Parathyroid adenoma (tissue), 2 donors: Measurements from ENCODE around the gene MRPL2.

Experiments used
- H2AFZ ChIP-seq: fragments of 300-600 bp; sonication (generic); one replicate; pipeline ENCODE4 v1.7.0; 2017; ENCODE audit warnings: antibody characterized with exemption, mild to moderate bottlenecking
- H3K27ac ChIP-seq: fragments of 300-600 bp; sonication (generic); one replicate; pipeline ENCODE4 v1.7.0; 2017
- H3K27me3 ChIP-seq: fragments of 300-600 bp; sonication (generic); one replicate; pipeline ENCODE4 v1.7.0; 2017; ENCODE audit warnings: low read length; ENCODE audit not compliant: control insufficient read depth, insufficient read depth
- H3K36me3 ChIP-seq: fragments of 300-600 bp; sonication (generic); one replicate; pipeline ENCODE4 v1.7.0; 2017; ENCODE audit warnings: low read length; ENCODE audit not compliant: control insufficient read depth, insufficient read depth
- H3K4me1 ChIP-seq: fragments of 300-600 bp; sonication (generic); one replicate; pipeline ENCODE4 v1.7.0; 2017; ENCODE audit warnings: control low read depth
- H3K4me2 ChIP-seq: fragments of 300-600 bp; sonication (generic); one replicate; pipeline ENCODE4 v1.7.0; 2017; ENCODE audit warnings: low read length
- H3K4me3 ChIP-seq: fragments of 300-600 bp; sonication (generic); one replicate; pipeline ENCODE4 v1.7.0; 2017; ENCODE audit warnings: low read depth, low read length
- H3K79me2 ChIP-seq: fragments of 300-600 bp; sonication (generic); one replicate; pipeline ENCODE4 v1.7.0; 2017; ENCODE audit warnings: control low read depth
- H3K9ac ChIP-seq: fragments of 300-600 bp; sonication (generic); one replicate; pipeline ENCODE4 v1.7.0; 2017; ENCODE audit warnings: mild to moderate bottlenecking
- H3K9me3 ChIP-seq: fragments of 300-600 bp; sonication (generic); one replicate; pipeline ENCODE4 v1.7.0; 2017; ENCODE audit warnings: low read length; ENCODE audit not compliant: control insufficient read depth
- TF ChIP-seq, protein P1 (sequence below): fragments of 300-600 bp; sonication (generic); IDR thresholded peaks from one replicate; pipeline ENCODE4 v1.7.0; 2017; ENCODE audit warnings: antibody characterized with exemption, mild to moderate bottlenecking
- donor health status: primary hyperparathyroidism.

MRPL2 gene

DNA sequence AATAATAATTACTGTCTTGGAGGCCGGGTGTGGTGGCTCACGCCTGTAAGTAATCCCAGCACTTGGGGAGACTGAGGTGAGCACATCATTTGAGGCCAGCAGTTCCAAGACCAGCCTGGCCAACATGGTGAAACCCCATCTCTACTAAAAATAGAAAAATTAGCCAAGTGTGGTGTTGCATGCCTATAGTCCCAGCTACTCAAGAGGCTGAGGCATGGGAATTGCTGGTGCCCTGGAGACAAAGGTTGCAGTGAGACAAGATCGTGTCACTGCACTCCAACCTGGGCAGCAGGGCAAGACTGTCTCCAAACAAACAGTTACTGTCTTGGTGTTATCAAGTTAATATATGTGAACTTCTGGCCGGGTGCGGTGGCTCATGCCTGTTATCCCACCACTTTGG, 32.9 kb downstream of the MRPL2 start:
- no peak overlapping the region for H2AFZ ChIP-seq
- H3K9me3 ChIP-seq = no peaks in the 10 kb centered on the region
- no peak overlapping the region for H3K9ac ChIP-seq
- H3K27ac ChIP-seq = no peak overlapping the region
- peaks cover 6% of the 10 kb centered on the region for H3K4me1 ChIP-seq
- H3K4me2 ChIP-seq = no peak overlapping the region
- TF ChIP-seq, protein P1, sequence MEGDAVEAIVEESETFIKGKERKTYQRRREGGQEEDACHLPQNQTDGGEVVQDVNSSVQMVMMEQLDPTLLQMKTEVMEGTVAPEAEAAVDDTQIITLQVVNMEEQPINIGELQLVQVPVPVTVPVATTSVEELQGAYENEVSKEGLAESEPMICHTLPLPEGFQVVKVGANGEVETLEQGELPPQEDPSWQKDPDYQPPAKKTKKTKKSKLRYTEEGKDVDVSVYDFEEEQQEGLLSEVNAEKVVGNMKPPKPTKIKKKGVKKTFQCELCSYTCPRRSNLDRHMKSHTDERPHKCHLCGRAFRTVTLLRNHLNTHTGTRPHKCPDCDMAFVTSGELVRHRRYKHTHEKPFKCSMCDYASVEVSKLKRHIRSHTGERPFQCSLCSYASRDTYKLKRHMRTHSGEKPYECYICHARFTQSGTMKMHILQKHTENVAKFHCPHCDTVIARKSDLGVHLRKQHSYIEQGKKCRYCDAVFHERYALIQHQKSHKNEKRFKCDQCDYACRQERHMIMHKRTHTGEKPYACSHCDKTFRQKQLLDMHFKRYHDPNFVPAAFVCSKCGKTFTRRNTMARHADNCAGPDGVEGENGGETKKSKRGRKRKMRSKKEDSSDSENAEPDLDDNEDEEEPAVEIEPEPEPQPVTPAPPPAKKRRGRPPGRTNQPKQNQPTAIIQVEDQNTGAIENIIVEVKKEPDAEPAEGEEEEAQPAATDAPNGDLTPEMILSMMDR = no peak
- H3K27me3 ChIP-seq = no peaks in the 10 kb centered on the region
- no peaks in the 10 kb centered on the region for H3K79me2 ChIP-seq
- no peaks in the 10 kb centered on the region for H3K36me3 ChIP-seq
- H3K4me3 ChIP-seq = no peak overlapping the region

DNA sequence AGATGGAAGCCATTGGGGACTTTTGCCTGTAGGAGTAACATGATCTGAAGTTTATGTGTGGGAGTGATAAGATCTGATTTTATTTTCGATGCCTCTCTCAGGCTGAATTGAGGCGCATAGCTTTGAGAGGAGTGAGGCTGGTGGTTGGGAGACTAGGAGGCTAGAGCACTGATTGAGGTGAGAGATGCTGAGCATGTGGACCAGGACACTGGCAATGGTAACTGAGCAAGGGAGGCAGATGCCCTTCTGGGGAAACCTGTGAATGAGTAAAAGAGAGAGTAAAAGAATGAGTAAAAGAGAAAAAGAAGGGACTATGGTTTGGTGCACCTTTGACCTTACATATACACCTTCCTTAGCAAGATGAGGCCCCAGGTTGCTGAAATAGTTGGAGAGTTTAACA, 34.8 kb downstream of the MRPL2 start:
- H3K36me3 ChIP-seq = no peaks in the 10 kb centered on the region
- H3K27ac ChIP-seq = no peak overlapping the region
- no peak overlapping the region for H3K4me3 ChIP-seq
- H2AFZ ChIP-seq = no peak overlapping the region
- no peak overlapping the region for H3K9ac ChIP-seq
- H3K79me2 ChIP-seq = no peaks in the 10 kb centered on the region
- TF ChIP-seq, protein P1 = no peak
- peaks cover 11% of the 10 kb centered on the region for H3K4me1 ChIP-seq
- H3K4me2 ChIP-seq = no peak overlapping the region
- no peaks in the 10 kb centered on the region for H3K9me3 ChIP-seq
- H3K27me3 ChIP-seq = no peaks in the 10 kb centered on the region

DNA sequence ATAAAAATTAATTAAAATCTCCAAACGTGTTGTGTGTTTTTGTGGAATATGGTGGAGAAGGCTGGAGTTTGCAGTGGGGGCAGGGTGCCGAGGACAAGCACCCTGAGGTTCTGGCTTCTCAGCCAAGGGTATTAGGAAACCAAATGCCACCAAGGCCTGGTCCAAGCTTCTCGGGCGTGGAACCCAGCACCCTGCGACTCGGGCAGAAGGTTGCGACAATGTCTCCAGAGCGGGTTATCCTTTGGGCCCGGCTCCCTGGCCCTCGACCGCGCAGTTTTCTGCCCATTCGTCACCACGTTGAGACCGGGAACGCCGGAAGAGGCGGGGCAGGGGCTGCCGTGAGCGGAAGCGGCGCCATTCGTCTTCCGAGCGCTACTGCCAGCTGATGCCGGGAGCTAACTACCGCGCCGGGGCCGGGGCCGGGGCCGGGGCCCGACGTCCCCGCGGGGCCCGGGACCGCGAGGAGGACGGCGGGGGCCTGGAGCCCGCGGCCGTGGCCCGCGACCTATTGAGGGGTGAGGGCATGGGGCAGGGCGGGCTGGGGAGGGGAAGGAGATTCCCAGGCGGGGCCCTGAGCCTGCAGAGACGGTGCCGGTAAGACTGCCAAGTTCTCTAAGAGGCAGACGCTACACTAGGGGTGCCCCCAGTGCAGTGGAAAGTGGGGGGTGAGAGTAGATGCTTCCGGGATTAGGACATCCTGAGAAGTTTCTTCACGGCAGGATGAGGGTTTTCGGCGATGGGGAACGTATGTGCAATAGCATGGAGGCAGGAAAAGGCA, 37.8 kb downstream of the MRPL2 start, which contains the start of gene RRP36:
RRP36 (plus strand) TSS at position 354 of the 778 bp plus-strand sequence; CDS start at position 386, 32 bp downstream.
- H3K9me3 ChIP-seq = no peaks in the 10 kb centered on the region
- H3K4me3 ChIP-seq = peak within 1 kb of the TSS; percentile 90
- H2AFZ ChIP-seq = peak within 1 kb of the TSS; percentile 89
- peak within 1 kb of the TSS; percentile 94 for H3K4me2 ChIP-seq
- no peaks in the 10 kb centered on the region for H3K27me3 ChIP-seq
- peak within 1 kb of the TSS; percentile 6 for H3K9ac ChIP-seq
- H3K4me1 ChIP-seq = peaks cover 17% of the 10 kb centered on the region
- no peaks in the 10 kb centered on the region for H3K36me3 ChIP-seq
- peak within 1 kb of the TSS; percentile 83 for H3K27ac ChIP-seq
- TF ChIP-seq, protein P1 = no peak
- peaks cover 10% of the 10 kb centered on the region for H3K79me2 ChIP-seq

DNA sequence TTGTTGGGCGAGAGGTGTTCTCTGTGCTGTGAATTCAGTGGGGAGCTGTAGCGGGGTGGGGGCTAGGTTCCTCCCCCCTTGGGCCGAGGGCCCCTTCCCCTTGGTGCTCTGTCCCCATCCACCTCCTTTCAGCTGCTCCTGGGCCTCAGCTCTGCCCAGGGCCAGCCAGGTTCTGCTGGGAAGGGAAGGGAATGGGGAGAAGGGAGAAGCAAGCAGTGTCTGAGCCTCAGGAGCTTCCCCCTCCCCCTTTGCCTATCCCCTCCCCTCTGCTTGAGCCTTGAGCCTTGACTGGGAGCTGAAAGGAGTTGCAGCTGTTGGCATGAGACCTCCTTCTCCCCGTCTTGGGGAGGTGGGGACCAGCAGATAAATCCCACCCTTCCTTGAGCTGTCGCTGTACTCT, 38.4 kb downstream of the MRPL2 start:
- TF ChIP-seq, protein P1 = no peak
- Histone ChIP-seq H3K27ac (peak overlapping the region; percentile 83), H3K27me3 (no peaks in the 10 kb centered on the region), H3K9ac (peak overlapping the region; percentile 6), H3K36me3 (no peaks in the 10 kb centered on the region), H2AFZ (peak overlapping the region; percentile 89), H3K79me2 (peaks cover 16% of the 10 kb centered on the region), H3K4me3 (peak overlapping the region; percentile 63), H3K9me3 (no peaks in the 10 kb centered on the region), H3K4me1 (peaks cover 22% of the 10 kb centered on the region), H3K4me2 (peak overlapping the region; percentile 94)
